Thyroid gland (tissue), 4 donors: ENCODE results near the gene PTPRN2.

Source experiments
- POLR2A ChIP-seq, 2 donors: fragments of 450-650 bp; IDR thresholded peaks; one replicate each; pipeline ENCODE4 v1.6.1; 2017; ENCODE audit warnings: antibody characterized with exemption in 2 of 2, mild to moderate bottlenecking in 2 of 2, moderate library complexity in 1 of 2
- TF ChIP-seq, protein P1 (sequence below), 6 experiments: fragments of 200-600 bp in 3 of 6; fragments of 450-650 bp in 3 of 6; sonication (generic) in 3 of 6; IDR thresholded peaks; one replicate each; pipeline ENCODE4 v1.5.1; 2016 to 2019; ENCODE audit warnings: antibody characterized with exemption in 6 of 6, mild to moderate bottlenecking in 2 of 6, inconsistent platforms in 1 of 6, moderate library complexity in 1 of 6

DNA sequence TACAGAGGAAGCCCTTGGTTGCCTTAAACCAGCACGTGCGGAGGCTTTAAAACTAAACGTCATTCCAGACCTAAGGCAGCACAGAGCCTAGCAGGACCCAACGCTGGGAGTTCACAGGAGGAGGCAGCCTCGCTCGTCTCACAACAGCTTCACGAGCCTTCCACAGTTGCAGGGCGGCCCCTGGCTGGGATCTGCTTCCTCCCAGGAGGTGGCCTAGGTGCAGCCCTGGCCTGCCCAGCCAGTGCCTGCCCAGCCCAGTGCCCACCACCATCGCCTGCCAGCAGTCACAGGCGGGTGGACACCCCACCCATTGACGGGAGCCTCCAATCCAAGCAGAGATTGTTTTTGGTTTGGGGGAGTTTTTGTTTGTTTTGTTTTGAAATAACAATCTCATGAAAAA is 96.5 kb downstream of the PTPRN2 start:
- TF ChIP-seq, protein P1, sequence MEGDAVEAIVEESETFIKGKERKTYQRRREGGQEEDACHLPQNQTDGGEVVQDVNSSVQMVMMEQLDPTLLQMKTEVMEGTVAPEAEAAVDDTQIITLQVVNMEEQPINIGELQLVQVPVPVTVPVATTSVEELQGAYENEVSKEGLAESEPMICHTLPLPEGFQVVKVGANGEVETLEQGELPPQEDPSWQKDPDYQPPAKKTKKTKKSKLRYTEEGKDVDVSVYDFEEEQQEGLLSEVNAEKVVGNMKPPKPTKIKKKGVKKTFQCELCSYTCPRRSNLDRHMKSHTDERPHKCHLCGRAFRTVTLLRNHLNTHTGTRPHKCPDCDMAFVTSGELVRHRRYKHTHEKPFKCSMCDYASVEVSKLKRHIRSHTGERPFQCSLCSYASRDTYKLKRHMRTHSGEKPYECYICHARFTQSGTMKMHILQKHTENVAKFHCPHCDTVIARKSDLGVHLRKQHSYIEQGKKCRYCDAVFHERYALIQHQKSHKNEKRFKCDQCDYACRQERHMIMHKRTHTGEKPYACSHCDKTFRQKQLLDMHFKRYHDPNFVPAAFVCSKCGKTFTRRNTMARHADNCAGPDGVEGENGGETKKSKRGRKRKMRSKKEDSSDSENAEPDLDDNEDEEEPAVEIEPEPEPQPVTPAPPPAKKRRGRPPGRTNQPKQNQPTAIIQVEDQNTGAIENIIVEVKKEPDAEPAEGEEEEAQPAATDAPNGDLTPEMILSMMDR (IDR thresholded peaks at IDR 0.05): no peak
- TF ChIP-seq POLR2A (IDR thresholded peaks at IDR 0.05): no peak
